AG08396 (cell line): ENCODE data around the gene EIF4H.
"Not testable (repeated sequence)": the region's sequence is repeated elsewhere in the genome, so short reads cannot be mapped to it uniquely, and the experiment has no call there.

Experiments used
- DNase-seq: peaks from one replicate; pipeline ENCODE4 v3.0.0; 2012; ENCODE audit warnings: low spot score, mixed read lengths

The EIF4H gene

DNA sequence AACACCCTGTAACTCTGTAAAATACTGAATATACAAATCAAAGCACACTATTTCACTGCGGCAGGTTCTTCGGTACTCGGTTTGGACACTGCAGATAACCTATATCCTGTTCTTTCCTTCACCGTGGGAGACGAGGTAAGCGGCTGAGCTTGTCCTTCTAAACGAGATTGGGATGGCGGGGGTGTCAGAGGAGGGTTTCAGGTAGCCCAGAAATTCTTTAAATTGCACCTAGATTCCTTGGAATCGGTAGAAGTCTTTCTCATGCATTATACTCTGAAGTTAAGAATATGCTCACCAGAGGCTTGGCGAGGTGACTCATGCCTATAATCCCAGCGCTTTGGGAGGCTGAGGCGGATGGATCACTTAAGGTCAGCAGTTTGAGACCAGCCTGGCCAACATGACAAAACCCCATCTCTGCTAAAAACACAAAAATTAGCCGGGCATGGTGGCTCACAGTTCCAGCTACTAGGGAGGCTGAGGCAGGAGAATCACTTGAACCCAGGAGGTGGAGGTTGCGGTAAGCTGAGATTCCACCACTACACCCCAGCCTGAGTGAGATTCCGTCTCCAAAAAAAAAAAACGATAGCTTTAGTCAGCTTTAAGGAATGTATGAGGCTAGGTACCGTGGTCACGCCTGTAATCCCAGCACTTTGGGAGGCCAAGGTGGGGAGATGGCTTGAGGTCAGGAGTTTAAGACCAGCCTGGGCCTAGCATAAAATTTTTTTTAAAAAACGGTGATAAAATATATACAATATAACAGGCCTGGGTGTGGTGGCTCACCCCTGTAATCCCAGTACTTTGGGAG, 25.6 kb downstream of the EIF4H start:
- no peak for DNase-seq

DNA sequence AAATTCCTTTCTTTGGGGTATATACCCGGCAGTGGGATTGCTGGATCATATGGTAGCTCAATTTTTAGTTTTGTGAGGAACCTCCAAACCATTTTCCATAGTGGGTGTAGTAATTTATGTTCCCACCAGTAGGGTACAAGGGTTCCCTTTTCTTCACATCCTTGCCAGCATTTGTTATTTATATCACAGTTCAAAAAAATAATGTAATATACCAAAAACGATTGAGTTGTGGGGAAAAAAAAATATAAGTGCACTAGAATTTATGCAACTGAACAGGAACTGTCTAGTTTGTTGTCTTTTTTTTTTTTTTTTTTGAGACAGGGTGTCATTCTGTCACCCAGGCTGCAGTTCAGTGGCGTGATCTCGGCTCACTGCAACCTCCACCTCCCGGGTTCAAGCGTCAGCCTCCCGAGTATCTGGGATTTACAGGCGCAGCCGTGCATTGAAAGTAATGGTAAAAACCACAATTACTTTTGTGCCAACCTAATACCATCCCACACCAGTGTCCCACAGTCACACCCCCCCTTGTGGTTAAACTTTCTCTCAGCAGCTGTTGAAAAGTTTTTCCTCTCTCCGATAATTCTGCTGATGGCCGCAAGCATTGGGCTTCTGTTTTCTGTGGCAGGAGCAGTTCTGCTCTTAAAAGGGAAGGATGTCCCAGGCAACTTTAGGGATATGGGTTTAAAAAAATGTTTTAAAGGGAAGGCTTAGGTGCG, 28.8 kb downstream of the EIF4H start:
- peak; percentile 55 for DNase-seq

DNA sequence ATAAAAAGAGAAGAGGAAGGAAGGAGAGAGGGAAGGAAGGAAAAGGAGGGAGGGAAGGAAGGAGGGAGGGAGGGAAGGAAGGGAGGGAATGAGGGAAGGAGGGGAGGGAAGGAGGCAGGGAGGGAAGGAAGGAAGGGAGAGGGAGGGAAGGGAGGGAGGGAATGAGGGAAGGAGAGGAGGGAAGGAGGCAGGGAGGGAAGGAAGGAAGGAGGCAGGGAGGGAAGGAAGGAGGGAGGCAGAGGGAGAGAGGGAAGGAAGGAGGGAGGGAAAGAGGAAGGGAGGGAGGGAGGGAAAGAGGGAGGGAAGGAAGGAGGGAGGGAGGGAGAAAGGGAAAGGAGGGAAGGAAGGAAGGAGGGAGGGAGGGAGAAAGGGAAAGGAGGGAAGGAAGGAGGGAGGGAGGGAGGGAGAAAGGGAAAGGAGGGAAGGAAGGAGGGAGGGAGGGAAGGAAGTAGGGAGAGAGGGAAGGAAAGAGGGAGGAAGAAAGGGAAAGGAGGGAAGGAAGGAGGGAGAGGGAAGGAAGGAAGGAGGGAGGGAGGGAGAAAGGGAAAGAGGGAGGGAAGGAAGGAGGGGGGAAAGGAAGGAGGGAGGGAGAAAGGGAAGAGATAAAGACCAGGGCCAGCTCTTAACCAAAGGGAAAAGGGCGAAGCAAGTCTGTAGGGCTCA, 29.9 kb downstream of the EIF4H start:
- no peak for DNase-seq

DNA sequence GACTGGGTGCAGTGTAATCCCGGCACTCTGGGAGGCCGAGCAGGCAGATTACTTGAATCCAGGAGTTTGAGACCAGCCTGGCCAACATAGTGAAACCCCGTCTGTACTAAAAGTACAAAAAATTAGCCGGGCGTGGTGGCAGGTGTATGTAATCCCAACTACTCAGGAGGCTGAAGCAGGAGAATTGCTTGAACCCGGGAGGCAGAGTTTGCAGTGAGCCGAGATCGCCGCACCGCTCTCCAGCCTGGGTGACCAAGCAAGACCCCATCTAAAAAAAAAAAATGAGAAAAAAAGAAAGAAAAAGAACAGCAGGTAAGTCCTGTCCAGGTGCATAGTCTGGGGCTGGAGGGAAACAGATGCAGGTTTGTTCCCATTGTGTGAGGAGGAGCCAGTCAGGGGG, 31.9 kb downstream of the EIF4H start:
- not testable (repeated sequence) for DNase-seq

DNA sequence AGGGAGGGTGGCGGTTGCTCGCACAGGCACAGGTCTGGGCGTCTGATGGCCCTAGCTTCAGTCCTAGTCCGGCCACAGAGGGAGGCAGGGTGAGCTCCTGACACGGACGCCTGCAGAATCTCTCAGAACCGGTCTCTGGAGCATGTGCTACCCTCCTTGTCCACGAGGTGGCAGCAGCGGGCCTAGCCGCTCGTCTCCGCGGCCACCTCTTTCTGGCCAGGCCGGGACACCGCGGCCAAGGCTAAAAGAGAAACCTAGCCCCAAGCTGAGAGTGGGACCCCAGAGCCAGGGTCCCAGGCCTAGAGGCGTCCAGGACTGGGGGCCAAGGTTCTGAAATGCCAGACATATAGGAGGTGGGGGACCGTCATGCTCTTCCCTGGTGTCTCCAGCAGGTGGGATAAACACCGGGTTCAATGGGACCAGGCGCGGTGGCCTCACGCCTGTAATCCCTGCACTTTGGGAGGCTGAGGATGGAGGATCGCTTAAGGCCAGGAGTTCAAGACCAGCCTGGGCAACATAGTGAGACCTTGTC, 32.5 kb downstream of the EIF4H start:
- DNase-seq, result peak; percentile 90

DNA sequence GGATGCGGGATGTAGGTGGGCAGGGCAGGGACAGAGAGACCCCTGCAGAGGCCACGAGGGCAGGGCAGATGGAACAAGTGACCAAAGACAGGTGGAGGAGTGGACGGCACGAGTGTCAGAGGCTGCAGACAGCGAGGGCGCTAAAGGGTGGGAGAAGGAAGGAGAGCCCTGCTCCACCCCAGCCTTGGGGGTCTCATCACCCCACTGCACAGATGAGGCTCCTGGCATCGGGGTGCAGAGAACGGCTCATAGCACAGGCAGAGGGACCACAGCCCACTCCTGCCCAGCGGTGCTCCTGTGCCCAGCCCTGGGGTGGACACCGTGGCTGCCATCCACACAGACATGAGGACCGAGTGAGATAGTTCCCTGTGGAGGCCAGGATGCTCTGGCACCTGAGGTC, 33.4 kb downstream of the EIF4H start:
- DNase-seq, result no peak

DNA sequence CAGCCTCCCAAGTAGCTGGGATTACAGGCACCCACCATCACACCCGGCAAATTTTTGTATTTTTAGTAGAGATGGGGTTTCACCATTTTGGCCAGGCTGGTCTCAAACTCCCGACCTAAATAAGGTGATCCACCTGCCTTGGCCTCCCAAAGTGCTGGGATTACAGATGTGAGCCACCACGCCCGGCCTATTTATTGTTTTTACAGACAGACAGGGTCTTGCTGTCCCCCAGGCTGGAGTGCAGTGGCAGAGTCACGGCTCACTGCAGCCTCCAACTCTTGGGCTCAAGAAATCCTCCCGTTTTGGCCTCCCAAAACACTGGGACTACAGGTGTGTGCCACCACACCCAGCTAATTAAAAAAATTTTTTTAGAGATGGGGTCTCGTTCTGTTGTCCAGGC, 34.1 kb downstream of the EIF4H start:
- DNase-seq, result not testable (repeated sequence)

DNA sequence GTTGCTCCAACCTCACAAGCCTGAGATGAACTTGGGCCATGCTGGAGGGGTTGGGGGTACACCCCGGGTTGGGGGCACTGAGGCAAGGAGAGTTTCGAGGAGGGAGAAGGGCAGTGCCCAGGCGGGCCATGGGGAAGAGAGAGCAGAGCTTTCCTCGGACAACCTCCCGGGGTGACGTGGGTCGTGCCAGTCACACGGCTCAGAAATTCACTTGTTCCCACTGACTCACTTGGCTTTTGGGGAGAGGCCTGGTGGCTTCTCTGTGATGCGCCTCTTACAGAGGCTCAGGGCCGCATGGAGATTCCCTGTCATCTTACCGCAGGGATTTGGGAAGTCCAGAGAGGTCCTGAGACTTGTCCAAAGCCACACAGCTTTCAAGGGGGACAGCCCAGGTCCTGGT, 38.5 kb downstream of the EIF4H start:
- no peak for DNase-seq

DNA sequence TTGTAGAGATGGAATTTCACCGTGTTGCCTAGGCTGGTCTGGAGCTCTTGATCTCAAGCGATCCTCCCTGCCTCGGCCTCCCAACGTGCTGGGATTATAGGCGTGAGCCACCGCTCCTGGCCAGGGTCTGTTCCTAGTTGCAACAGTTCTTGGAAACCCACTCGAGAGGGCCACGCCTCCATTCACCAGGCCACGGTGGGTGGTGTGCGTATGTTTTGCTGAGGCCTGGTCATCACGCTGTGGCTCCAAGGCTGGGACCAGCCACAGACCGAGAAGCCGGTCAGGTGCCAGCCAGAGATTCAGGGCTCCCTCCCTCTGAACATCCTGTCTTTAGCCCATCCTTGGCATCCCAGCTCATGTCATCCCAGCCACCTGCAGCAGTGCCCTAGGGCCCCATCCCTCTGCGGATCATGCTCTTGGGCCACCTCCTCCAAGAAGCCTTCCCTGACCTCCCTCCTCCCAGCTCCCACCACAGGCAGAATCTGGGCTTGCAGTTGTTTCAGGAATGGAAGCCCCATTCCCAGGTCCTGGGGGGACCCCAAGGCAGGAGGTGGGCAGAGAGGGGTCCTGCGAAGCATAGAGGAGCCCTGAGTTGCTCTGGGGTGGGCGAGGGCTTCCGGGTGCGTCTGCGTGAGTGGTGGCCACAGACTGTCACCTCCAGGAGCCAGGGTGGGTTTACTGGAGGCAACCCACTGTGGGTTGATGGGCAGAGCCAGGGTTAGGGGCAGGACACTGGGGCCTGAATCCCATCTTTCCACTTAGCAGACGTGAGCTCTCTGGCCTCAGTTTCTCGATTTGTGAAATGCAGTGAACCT, 40.9 kb downstream of the EIF4H start:
- no peak for DNase-seq

DNA sequence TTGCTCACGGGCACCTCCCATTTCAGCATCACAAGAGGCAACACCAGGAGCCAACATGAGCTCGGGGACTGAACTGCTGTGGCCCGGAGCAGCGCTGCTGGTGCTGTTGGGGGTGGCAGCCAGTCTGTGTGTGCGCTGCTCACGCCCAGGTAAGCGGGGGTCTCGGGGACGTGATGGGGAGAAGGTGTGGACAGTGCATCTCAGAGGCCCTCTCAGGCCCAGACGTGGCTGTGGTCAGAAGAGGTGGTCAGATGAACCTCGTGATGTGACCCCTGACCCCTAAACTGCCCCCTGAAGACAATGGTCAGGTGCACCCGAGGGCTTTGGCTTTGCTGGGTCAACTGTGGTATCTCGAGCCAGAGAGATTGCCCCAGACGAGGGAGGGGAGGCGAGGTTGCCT, 41.8 kb downstream of the EIF4H start:
- no peak for DNase-seq

DNA sequence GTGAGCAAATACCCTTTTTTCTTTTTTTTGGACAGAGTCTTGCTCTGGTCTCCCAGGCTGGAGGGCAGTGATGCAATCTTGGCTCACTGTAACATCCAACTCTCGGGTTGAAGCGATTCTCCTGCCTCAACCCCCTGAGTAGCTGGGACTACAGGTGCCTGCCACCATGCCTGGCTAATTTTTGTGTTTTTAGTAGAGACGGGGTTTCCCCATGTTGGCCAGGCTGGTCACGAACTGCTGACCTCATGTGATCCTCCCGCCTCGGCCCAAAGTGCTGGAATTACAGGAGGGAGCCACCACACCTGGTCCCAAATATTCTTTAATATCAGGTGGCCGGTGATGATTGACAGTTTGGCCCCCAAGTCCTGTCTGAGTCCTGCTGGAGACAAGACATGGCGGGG, 42.2 kb downstream of the EIF4H start:
- no peak for DNase-seq

DNA sequence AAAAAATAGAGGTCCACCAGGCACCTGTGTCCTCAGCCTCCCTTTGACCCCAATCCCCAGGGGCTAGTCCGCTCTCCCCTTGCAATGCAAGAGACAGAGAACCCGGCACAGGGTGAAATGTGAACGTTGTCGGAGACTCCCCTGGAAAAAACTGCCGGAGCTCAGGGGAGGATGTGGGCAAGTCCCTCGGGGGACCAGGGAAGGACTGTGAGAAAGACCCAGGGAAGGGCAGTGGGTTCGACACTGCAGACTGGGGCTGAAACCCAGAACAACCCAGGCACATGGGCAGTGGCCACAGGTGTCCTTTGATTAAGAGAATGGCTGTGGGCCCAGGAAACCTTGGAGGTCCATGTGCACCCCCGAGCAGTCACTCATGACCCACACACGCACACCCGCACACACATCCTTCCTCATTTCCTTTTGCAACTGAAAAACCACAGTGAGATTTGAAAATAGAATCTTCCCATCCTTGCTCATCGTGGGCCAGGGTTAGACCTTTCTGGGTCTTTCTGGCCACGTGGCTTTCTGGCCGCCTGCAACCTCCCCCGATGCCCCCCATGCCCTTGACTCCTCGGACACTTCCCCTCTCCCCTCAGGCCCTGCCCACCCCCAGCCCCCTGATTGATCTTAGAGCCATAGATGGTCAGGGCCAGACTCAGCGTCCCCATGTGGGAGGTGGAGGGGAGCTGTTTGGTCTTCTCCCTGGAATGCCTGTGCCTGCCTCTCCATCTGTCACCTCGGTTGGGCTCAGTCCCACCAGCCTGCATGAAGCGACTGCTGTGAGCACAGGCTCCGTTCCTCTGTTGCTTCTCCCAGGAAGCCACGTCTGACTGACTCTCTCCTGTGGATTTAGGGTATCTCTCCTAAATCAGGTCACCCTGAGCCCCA, 43.5 kb downstream of the EIF4H start:
- DNase-seq, result no peak

DNA sequence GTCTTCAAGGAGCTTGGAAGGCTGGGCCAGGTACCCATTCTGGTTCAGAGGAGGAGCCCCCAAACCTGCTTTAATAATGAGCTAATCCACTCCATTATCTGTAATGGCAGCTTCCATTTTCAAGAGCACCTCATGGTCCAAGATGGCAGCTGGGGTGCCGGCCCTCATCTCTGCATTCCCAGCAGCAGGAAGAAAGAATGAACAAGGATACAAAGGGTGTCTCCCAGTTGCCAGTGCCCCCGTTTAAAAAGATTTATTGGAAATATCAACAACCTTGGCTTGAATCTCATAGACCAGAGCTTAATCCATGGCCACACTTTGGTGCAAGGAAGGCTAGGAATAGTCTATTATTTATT, 44.2 kb downstream of the EIF4H start:
- DNase-seq, result no peak

DNA sequence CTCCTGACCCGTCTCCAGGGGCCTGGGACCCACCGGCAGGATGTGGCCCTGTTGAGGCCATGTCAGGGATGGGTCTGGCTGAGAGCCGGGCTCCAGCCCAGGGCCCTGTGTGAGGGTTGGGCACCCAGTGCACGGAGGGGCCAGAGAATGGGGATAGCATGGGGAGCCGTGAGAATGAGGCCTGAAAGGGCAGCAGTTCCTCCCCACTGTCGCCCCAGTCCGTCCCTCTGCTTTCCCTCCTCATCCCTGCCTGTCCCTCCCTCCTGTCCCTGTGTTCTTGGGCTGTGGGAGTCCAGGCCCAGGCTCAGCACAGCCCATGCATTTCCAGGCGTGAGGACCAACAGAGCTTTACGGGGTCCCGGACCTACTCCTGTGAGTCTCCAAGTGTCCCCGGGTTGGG, 45.3 kb downstream of the EIF4H start:
- DNase-seq, result no peak

DNA sequence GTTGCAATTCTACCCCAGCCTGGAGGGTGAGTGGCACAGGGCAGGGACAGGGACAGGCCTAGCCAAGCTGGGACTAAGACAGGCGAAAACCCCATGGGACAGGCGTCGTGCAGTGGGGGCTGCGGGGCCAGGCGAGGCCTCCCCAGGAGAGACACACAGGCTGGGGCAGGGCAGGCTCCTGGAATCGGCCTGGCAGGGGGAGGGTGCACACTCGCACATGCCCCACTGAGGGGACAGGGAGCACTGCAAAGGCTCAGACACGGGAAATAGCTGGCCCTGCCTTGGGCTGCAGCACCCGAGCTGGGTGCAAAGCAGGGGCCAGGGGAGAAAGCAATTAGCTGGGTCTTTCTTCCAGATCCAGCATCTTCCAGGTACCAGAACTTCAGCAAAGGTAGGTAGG, 46.1 kb downstream of the EIF4H start:
- no peak for DNase-seq

DNA sequence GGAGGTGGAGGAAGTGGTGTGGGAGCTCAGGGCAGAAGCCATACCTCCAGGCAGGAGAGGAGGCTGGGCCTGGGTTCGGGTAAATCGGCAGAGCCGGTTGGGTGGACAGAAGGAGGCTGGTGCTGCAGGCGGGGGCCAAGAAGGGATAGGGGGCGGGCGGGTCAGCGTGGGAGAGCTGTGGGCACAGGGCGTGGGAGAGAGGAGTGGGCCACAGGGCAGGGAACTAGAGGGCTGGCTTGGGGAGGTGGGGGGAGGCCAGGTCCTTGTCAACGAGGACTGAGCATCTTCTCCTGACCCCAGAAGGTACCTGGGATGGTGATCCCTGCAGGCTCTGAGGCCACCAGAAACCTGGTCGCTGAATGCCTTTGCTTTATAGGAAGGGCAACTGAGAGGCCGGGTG, 47.6 kb downstream of the EIF4H start:
- DNase-seq, result no peak

DNA sequence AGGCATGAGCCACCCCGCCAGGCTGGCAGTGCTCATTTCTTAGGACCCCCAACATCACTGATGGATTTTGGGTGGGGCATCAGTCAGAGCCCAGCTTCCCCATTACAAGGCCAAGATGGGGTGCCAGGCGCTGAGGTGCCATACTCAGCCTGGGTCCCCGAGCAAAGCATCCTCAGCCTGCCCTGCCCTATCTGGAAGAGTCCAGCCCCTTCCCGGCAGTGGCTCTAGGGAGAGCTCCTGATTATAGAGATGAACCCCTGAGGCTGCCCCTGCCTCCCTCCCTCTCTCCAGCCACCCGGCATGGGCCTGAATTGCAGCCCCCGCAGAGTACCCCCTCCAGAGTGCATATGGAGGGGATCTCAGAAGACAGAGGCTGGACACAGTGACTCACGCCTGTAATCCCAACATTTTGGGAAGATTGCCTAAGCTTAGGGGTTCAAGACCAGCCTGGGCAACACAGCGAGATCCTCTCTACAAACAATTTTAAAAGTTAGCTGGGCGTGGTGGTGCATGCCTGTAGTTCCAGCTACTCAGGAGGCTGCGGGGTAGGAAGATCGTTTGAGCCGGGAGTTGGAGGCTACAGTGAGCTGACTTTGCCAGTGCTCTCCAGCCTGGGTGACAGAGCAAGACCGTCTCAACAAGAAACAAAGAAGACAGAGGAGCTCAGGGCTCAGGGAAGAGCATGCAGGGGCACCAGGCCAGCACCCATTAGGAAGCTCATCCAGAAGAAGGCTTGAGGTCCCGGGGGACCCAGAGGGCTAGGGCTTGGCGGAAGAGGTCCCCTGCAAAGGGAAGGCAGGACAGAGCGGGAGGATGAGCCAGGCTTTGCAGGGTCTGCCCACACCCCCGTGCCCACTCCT, 48.9 kb downstream of the EIF4H start:
- no peak for DNase-seq

DNA sequence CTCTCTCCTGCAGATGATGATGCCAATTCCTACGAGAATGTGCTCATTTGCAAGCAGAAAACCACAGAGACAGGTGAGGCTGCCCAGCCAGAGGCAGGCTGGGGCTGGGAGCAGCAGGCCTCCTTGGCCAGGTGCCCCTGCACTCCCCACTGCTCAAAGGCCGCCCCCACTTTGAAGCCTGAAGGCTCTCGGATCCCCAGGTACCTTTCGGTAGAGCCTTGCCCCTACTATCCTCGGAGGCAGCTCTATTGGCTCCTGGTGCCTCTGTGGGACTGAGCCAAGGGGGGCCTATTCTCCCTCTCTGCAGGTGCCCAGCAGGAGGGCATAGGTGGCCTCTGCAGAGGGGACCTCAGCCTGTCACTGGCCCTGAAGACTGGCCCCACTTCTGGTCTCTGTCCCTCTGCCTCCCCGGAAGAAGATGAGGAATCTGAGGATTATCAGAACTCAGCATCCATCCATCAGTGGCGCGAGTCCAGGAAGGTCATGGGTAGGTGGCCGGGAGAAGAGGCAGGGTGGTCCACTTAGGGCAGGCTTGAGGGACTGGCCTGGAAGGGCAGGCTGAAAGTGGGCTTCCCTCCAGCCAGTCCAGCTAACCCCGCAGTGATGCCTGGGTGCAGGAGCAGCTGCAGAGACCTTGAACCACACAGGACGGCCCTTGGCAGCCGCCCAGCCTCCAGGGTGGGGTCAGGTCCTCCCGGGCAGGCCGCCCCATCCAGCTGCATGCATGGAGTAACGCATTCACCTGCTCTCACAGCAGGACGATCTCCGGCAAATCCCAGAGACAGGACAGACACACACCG, 49.8 kb downstream of the EIF4H start:
- no peak for DNase-seq

DNA sequence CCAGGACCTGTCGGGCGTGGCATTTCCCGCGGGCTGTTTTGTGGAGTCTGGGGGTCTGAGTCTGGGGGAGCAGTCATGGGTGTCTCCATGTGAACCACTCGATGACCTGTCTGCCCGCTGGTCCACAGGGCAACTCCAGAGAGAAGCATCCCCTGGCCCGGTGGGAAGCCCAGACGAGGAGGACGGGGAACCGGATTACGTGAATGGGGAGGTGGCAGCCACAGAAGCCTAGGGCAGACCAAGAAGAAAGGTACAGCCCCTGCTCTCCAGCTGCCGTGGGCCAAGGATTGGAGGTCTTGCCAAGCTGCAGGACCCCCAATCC, 50.3 kb downstream of the EIF4H start:
- no peak for DNase-seq
